PFSK-1 (cell line): ENCODE data around the gene SRP54.

ENCODE experiments used
- FOXP2 ChIP-seq: optimal IDR thresholded peaks from 2 replicates; pipeline ENCODE3; 2011; ENCODE audit warnings: borderline replicate concordance, control low read depth, inconsistent platforms; ENCODE audit not compliant: insufficient read depth; ENCODE audit errors: extremely low read length, extremely low read depth
- POLR2AphosphoS5 ChIP-seq: IDR thresholded peaks from 2 replicates; pipeline ENCODE4 v1.6.1; 2012; ENCODE audit warnings: low read depth, mild to moderate bottlenecking, control low read depth, low read length, moderate library complexity
- REST ChIP-seq, 2 experiments: IDR thresholded peaks; 2 replicates each; pipeline versions ENCODE4 v1.6.1 to v1.8.0; 2011 to 2012; ENCODE audit warnings: low read depth in 2 of 2, low read length in 2 of 2, control low read depth in 1 of 2, inconsistent platforms in 1 of 2, mild to moderate bottlenecking in 1 of 2, moderate library complexity in 1 of 2; ENCODE audit not compliant: insufficient read depth in 1 of 2
- SIN3A ChIP-seq: IDR thresholded peaks from 2 replicates; pipeline ENCODE4 v1.6.1; 2012; ENCODE audit warnings: mild to moderate bottlenecking, low read length, moderate library complexity, borderline replicate concordance; ENCODE audit not compliant: insufficient read depth
- TAF1 ChIP-seq: IDR thresholded peaks from 2 replicates; pipeline ENCODE4 v1.6.1; 2012; ENCODE audit warnings: low read length, control low read depth, borderline replicate concordance; ENCODE audit not compliant: insufficient read depth

Gene SRP54

DNA sequence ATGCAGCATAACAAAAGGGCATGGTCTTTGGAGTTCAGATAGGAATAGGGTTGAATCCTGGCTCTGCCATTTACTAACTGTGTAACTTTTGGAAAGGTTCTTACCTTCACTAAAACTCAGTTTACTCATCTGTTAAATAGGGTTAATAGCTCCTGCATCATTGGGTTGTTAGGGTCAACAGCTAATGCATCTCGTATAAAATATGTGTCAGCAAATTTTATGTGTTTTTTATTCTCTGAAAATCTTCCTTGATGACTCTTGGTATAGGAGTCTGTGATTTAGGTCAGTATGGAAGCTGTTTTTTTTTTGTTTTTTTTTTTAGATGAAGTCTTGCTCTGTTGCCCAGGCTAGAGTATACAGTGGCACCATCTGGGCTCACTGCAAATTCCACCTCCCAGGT, 36.1 kb upstream of the SRP54 start:
- TF ChIP-seq REST (IDR thresholded peaks at IDR 0.05; ENCODE audit: insufficient read depth in 1 of 2, low read depth in 2 of 2, low read length in 2 of 2): no peak
- no peak for TF ChIP-seq FOXP2
- TF ChIP-seq POLR2AphosphoS5: no peak
- TF ChIP-seq TAF1: no peak
- TF ChIP-seq SIN3A: no peak

- TF ChIP-seq TAF1 (no peak), REST (IDR thresholded peaks at IDR 0.05; ENCODE audit: insufficient read depth in 1 of 2, low read depth in 2 of 2, low read length in 2 of 2) (no peak), FOXP2 (no peak), SIN3A (no peak), POLR2AphosphoS5 (no peak)
Observed at GRCh38 chr14:34951286-34951685, 31.5 kb upstream of the SRP54 start.

GRCh38 chr14:34956931-34957330, 25.9 kb upstream of the SRP54 start:
- TF ChIP-seq SIN3A (no peak), POLR2AphosphoS5 (no peak), REST (IDR thresholded peaks at IDR 0.05; ENCODE audit: insufficient read depth in 1 of 2, low read depth in 2 of 2, low read length in 2 of 2) (no peak), FOXP2 (no peak), TAF1 (no peak)

GRCh38 chr14:34957771-34958286, 25.0 kb upstream of the SRP54 start:
- no peak for TF ChIP-seq REST (IDR thresholded peaks at IDR 0.05; ENCODE audit: insufficient read depth in 1 of 2, low read depth in 2 of 2, low read length in 2 of 2)
- no peak for TF ChIP-seq TAF1
- TF ChIP-seq FOXP2: no peak
- no peak for TF ChIP-seq POLR2AphosphoS5
- no peak for TF ChIP-seq SIN3A

- TF ChIP-seq TAF1 (no peak), SIN3A (no peak), FOXP2 (no peak), REST (IDR thresholded peaks at IDR 0.05; ENCODE audit: insufficient read depth in 1 of 2, low read depth in 2 of 2, low read length in 2 of 2) (no peak), POLR2AphosphoS5 (no peak)
Observed at GRCh38 chr14:34964977-34965764, 17.6 kb upstream of the SRP54 start.
